Measurements from ENCODE around the gene FBXL17.

- TF ChIP-seq E2F5 (CRISPR knock-in tag; IDR thresholded peaks at IDR 0.05) (no peak), CTCF (IDR thresholded peaks at IDR 0.05) (no peak), USF2 (CRISPR knock-in tag; IDR thresholded peaks at IDR 0.05) (no peak), KAT7 (CRISPR knock-in tag; IDR thresholded peaks at IDR 0.05; ENCODE audit: borderline replicate concordance) (no peak), ELF4 (CRISPR knock-in tag; IDR thresholded peaks at IDR 0.05; ENCODE audit: low read depth) (no peak), ESRRA (CRISPR knock-in tag; IDR thresholded peaks at IDR 0.05; ENCODE audit: borderline replicate concordance) (no peak), TEAD4 (CRISPR knock-in tag; IDR thresholded peaks at IDR 0.05) (no peak), STAT6 (CRISPR knock-in tag; conservative IDR thresholded peaks at IDR 0.05; ENCODE audit: low read depth) (no peak), SP1 (CRISPR knock-in tag; conservative IDR thresholded peaks at IDR 0.05) (no peak), ZBTB43 (CRISPR knock-in tag; IDR thresholded peaks at IDR 0.05) (no peak), SMAD4 (CRISPR knock-in tag; IDR thresholded peaks at IDR 0.05) (no peak), JUN (CRISPR knock-in tag; IDR thresholded peaks at IDR 0.05) (no peak)
Measured at GRCh38 chr5:108373426-108373825, 8.5 kb downstream of the FBXL17 start.

Data from WTC11 (cell line).